HG02642 (cell line): Measurements from ENCODE around the gene PXN.
"Not testable (repeated sequence)": the region's sequence is repeated elsewhere in the genome, so short reads cannot be mapped to it uniquely, and the experiment has no call there.

Experiments used
- ATAC-seq: cut with Tn5 transposase; IDR thresholded peaks from one replicate; pipeline ENCODE4 v1.9.1; 2021; ENCODE audit warnings: mild to moderate bottlenecking; ENCODE audit not compliant: unreplicated experiment, poor library complexity

PXN gene

DNA sequence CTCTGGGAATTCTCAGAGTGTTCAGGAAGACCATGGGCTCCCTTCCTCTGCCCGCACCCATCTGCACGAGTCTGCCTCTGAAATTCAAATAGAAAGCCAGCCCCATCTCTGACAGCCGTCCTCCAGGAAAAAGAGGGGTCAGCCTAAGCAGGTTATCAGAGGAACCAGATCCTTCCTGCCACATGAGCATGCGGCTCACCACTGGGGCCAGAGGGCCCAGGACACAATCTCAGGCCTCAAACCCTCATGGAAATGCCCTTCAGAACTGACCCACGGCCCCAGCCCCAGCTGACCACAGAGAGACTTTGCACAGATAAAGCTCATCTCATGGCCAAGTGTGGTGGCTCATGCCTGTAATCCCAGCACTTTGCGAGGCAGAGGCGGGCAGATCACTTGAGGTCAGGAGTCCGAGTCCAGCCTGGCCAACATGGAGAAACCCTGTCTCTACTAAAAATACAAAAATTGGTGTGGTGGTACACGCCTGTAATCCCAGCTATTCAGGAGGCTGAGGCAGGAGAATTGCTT is 23.2 kb downstream of the PXN start:
- ATAC-seq = no peak

DNA sequence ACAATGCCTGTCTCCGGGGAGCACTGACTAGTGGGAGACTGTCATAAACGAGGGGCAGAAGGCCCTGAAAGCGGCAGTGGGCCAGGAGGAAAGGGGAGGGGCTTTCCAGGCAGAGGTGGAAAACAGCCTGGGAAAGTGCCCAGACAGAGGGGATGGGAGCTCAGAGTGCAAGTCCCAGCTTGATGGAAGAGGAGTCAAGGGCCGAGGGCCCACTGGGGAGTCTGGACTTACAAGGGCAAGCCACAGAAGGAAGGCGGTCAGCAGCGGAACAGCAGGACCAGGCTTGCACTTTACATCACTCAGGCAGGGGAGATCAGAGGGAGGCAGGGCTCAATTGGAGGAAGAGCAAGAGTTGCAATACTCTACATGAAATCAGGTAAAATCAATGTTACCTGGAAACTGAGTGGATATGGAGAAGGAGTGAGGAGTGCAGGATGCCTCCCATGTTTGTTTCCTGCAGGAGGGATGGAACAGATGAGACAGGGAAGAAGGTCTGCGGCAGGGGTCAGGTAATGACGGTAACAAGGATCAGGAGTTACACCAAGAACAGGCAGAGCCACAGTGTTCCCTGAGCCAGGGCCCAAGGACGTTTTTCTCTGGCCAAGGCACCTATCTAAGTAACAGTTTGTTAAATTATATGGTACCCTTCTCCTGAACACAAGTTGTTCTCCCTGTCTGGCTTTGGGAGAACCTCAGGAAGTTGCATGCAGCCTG is 23.8 kb downstream of the PXN start:
- no peak for ATAC-seq

DNA sequence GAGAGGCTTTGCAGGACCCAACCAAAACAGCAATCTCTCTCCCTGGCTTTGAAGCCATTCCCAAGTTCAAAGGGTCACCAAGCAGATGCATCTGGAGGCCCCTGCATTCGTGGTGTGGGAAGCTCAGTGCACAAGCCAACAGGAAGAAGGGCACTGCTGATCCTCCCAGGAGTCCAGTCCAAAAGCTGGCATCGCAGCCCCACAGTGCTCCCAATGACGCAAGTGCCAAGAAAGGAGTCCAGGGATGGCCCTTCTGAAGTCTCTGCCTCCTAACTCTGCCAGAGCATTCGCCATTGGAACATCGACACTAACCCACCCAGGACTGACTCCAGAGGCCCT is 25.1 kb downstream of the PXN start:
- ATAC-seq = no peak

DNA sequence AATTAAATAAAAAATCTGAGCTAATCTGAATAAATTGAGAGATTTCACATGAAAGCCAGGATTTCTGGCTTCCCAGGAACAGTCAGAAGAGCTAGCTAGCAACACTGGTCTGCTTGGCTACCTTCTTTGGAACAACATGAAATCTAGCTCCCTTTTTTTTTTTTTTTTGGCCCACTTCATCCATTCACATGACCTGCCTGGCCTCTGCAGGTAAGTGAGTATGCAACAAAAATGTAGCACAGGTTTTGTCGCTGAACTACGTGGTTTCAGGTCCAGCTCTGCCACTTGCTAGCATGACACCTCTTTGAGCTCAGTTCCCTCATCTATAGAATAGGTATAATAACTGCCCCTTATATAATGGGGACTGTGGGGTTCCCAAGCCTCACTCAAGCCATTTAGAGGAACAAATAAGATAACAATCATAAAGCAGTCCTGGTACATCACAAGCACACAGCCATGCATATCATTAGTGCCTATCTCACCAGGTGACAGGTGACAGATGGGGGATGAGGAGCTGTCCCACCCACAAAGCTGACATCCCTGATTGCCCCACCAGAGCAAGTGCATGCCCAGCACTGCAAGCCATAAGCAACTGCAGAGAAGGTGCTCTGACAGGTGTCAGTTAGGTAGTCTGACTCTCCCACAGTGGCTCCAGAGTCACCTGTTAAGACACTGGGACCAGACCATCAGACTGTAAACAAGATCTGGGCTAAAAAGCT is 25.6 kb downstream of the PXN start:
- ATAC-seq = no peak

DNA sequence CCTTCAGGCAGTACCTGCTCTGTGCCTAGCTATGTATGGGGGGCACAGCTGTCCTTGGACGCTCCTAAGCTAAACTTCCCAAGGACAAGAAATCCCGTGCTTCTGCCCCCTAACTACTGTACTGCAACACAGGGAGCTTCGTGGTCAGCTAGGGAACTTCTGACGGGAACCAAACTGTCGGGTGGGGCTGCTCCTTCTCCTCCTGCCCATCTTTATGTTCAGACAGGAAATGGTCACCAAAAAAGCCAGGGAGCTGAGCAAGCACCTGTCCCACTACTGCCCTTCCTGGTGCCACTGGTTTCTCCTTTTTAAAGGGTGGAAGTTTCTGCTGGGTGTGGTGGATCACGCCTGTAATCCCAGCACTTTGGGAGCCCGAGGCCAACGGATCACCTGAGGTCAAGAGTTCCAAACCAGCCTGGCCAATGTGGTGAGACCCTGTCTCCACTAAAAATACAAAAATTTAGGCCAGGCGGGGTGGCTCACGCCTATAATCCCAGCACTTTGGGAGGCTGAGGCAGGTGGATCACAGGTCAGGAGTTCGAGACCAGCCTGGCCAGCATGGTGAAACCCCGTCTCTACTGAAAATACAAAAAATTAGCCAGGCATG is 26.6 kb downstream of the PXN start:
- no peak for ATAC-seq

DNA sequence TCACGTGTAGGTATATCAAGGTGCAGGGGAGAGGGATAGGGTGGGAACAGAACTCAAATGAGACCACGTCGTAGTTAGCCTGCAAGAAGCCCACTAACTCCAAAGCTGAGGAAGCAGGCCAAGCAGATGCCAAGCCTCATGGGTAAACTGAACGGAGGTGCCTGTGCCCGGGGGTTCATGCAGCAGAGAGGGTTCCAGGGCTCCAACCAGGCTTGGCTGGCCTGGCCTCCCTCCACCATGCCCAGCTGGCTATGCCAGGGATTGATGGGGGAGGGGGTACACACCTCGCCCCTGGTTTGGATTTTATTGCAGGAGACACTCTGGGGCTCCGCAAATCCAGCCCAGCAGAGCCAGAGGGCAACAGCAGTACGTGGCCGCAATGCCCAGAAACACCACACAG is 27.3 kb downstream of the PXN start:
- no peak for ATAC-seq

DNA sequence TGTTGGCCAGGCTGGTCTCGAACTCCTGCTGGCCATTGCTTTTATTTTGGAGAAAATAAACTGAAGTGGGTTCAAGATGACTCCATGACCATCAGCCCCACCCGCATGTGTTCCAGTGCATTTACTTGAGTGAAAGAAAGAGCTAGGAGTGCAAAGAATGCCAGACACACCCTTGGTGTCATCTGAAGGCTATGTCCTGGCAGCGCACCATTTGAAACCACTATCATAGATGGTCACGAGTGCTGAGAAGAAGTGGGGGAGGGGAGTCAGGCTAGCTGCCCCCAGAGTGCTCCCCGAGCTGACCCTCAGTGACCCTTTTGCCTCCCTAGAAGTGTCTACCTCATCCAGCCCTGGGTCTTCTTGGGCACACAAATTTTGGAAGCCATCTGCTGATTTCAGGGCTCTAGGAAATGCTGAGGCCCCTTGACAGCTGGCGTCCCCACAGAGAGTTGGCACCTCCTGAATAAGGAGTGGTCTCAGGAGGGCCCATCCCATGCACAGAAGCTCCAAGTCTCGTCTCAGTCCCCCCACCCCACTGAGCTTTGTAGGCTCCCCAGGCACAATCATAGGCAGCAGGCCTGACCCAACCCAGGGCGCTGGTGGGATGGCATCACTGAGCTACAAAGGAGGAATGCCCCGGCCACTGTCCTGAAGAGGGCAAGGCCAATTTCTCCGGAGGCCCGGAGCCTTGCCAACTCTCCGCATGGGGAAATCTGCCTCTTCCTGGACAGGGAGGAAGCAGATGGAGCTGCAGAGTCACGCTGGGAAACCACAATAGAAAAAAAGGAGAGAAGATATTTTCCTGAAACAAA is 28.0 kb downstream of the PXN start:
- no peak for ATAC-seq

DNA sequence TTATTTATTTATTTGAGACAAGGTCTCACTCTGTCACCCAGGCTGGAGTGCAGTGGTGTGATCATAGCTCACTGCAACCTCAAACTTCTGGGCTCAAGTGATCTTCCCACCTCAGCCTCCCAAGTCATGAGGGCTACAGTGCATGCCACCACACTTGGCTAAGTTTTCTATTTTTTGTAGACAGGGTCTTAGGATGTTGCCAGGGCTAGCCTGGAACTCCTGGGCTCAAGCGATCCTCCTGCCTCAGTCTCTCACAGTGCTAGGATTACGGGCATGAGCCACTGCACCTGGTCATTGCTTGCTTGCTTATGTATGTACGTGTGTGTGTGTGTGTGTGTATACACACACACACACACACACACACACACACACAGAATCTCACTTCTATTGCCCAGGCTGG is 28.7 kb downstream of the PXN start:
- ATAC-seq = not testable (repeated sequence)

DNA sequence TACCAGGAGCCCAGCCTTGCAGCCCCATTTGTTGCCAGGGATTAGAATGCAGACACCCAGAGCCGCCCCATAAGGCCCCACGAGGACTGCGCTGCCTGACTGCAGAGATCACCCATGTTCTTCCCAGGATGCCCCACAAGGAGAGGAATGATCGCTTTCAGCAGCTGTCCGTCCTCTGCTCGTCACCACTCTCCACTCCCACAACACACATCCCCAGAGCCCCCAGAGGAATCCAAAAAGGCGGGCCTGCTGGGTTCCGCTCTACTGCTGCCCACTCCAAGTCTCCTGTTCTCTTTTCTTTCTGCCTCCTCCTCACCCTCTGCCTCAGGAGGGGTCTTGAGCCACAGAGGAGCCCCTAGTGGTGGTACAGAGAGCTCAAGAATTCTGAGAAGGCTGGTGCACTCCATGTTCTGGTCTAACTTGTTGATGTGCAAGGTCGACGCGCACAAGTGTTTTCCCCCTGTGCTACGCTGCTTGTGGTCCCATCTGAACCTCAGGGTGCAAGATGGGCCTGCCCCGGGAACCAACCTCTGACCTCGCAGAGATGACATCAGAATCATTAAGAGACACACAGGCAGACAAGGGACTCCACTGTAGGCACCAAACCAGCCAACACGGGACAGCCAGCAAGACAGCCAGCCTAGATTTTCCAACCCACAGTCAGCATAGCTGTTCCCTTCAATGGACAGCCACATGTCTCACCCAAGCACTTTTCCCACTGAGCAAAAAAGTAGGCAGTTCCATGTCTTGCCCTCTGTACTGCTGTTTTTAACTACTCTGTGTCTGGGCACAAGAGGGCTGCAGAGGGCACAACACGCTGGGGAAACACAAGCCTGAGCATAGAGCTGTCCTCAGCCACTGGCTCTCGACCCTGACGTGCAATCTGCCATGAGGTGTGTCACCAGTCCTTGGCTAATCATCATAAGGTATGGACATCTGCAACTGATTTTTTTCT is 29.9 kb downstream of the PXN start:
- no peak for ATAC-seq

DNA sequence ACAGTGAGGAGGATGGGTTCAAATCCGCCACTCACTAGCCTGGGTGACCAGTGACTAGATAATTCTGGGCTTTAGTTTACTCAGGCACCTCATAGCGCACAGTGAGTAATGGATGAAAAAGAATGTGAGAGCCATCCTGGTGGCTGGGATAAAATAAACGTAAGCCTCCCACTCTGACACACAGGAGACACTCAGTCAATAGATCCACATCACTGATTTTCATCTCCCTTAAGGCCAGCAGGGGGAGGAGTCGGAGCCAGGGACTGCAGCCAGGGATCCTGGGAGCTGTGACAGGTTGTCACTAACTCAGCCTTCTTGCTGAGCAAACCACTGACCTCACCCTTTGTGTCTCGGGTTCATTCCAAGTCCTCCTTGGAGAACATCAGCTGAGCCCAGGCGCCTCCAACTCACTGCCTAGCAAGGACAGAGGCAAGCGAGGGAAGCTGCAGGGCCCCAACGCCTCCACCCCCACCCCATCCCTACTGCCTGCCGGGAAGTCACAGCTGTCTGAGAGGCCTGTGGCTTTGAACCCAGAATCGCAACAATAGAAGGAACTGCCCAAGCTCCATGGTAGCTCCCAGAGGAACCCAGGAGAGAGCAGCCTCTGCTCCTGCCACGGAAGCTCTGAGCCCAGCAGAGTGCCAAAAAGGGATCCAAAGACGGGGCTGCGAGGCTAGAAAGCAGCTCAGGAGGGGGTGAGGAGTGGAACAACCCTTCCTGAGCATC is 30.7 kb downstream of the PXN start:
- ATAC-seq = no peak

DNA sequence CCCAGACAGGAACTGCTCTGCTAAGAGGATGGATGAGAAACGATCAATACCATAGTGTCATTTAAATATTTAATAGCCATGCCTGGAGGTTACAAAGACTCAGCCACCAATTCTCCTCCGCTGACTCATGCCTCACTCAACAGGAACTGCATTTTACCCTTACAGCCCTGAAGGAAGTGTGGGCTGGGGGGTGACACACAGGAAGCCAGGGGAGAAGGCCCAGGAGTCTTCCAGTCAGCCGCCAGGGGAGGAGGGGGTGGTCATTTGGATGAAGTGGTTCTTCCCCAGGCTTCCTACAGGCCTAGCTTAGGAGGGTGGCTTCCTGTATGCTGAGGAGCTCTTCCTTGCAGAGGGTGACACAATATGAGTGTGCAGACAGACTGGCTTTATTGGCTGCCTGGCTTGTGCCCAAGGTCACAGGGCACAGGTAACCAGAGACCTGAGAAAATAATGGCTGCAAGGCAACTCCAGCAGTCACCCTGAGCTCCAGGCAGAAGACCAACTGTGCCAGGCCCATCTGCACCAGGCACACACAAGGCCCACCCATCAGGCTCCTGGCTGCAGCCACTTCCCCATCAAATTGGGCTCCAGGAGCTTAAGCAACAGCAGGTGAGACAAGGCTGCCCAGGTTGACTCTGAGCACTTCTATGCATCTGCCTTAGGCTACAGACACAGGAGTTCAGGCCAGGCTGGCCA is 34.1 kb downstream of the PXN start:
- no peak for ATAC-seq

DNA sequence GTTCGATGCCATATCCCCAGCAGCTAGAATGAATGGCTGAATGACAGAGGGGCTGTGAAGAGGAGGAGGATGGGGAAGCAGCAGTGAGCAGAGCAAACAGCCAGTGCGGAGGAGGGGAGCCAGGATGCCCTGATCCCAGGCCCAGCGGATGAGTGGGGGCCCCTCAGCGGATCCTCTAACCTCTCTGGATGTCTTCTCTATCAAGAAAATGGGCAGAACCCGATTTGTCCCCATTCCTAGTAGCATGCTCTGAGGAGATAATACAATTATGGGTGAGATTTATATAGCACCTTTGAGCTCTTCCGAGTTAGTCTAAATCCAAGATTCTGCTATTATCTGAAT is 34.6 kb downstream of the PXN start:
- ATAC-seq = no peak

DNA sequence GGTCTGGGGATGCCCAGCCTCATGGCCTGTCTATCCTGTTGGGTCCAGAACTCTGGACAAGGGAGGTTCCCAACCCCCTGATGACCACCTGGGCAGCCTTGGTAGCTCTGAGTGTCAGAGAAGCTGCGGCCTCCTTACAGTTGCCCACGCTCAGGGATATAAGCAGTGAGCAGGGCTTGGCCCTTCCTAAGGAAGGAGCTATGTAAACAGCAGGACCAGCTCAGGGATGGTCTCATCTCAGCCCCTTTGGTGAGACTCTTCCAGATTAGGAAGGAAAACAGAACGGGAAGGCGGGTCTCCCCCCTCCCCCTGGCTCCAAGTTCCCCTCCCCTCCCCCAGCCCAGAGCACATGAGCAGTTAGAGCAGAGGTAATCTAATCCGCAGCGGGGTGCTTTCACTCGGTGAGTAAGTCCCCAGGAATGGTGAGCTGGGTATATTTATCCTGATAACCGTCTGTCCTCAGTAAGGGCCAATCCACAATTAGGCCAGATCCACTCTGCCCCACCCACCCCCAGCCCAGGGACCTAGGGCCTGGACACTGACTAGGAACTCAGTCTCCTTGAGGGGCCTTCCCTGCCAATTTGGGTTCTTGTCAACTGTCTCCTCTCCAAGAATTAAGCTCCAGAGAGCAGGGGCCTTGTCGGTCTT is 35.1 kb downstream of the PXN start:
- no peak for ATAC-seq

DNA sequence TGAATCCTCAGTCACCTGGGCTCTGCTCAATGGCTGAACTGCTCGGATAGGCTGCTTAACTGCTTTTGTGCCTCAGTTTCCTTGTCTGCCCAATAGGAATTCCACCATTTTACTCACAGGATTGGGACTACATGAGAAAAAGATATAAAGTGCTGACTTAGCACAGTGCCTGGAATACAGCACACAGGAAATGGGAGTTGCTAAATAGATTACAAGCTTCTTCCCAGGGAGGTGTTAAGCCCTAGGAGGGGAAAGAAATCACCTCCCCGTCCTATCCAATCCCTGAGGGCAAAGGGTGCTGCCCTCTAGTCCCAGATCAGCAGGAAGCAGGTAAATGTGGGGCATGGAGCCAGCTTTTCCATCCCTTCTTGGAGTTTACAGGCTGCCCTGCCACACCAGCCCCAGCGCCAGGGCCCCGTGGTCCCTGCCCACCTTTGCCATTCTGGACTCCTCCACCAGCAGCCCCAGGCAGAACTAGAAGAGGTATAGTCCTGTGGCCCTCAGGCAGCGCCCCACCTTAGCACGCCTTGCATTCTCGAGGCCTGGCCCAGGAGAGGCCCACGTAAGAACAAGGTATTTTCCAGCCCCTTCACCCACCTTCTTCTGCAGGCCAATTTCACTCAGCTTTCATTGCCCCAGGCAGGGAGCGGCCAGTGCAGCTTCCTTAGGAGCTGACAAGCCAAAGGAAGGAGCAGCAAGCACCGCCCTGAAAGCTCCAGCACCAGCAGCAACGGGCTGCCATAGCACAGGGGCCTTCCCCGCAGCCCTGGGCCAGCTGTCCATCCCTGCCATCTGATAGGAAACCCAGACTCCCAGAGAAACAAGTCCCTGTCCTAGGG is 35.8 kb downstream of the PXN start:
- ATAC-seq = no peak

DNA sequence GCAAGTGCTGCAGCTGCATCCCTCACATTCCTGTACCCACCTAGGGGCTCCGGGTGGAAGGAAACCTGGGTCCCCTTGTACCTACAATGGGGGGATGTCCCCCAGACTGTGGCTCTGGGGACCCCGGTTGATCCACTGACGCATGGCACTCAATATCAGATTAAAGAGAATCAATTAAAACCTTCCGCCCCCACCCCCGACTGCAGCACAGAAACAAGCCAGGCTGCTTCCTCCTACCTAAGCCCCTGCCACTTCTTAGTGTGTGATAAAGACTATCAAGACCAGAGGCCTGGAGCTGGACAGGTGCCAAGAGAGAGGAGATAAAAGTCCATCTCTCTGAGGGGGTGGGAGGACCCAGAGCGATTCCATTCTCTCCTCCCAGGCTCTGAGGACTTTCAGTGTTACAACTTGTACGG is 36.5 kb downstream of the PXN start:
- no peak for ATAC-seq

DNA sequence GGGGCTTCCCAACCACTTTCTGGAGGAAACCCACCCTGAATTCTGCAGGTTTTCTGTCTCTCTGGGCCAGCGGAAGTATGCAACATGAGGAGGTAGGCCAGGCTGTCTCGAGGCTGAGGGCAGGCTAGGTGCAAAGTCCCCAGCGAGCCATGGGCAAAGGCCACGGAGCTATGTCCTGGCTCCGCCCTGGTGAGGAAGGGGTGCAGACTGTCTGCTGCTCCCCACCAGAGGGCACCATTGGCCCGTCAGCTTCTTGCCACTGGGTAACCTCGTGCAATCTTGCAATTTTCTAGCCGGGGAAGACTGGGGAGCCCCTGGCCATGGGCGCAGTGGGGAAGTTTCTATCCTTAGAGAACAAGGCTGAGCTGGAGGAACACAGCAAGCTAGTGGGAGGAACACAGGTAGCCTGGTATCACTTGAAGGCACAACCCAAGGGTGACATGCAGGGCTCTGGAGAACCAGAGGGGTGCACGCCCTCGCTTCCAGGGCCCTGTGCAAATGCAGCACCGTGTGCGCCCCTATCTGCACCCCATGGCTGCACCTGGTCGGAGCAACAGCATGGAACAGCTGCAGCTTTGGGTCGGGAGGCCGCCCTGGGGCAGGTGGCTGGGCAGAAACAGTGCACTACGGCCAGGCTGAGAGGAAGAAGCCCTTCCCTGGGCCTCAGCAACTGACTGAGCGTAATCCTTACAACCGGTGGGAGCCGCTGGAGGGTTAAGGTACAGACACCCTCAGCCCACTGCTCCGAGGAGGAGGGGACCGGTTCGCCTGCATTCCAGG is 37.0 kb downstream of the PXN start:
- ATAC-seq = peak; percentile 67

DNA sequence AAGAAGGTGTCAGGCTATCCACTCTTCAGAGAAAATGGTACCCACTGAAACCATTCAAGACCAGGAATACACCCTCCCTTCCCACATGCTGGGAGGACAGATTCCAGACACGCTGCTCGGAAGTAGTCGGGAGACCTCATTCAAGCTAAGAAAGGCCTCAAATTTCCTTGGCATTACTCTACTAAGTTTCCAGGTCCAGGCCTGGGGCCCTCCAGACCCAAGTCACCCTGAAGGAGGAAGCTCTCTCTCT is 37.6 kb downstream of the PXN start:
- no peak for ATAC-seq
